OCI-LY1 (cell line): Measurements from ENCODE around the gene CYB5R3.

Experiments
- H2AFZ ChIP-seq: fragments of 200-600 bp; sonication (generic), shearing (Covaris generic); 2 replicates; pipeline ENCODE4 v1.6.0; 2014; ENCODE audit warnings: antibody characterized with exemption, mild to moderate bottlenecking, low read length
- H3F3A ChIP-seq: fragments of 200-600 bp; sonication (generic), shearing (Covaris generic); 2 replicates; pipeline ENCODE4 v1.6.0; 2014; ENCODE audit warnings: mild to moderate bottlenecking, antibody characterized with exemption, low read length, moderate library complexity; ENCODE audit not compliant: insufficient read depth
- H3K27ac ChIP-seq: fragments of 200-600 bp; sonication (generic); 2 replicates; pipeline ENCODE4 v1.5.1; 2014; ENCODE audit warnings: low read length, mixed run types, mild to moderate bottlenecking, low read depth; ENCODE audit not compliant: poor library complexity, severe bottlenecking
- H3K27me3 ChIP-seq: fragments of 200-600 bp; sonication (generic); 2 replicates; pipeline ENCODE4 v1.6.0; 2014; ENCODE audit warnings: antibody characterized with exemption, mild to moderate bottlenecking, low read length, moderate library complexity; ENCODE audit not compliant: insufficient read depth
- H3K36me3 ChIP-seq: fragments of 200-600 bp; sonication (generic); 2 replicates; pipeline ENCODE4 v1.6.1; 2014; ENCODE audit warnings: mild to moderate bottlenecking, antibody characterized with exemption, low read length, moderate library complexity, mixed read lengths; ENCODE audit not compliant: insufficient read depth
- H3K4me1 ChIP-seq: fragments of 200-600 bp; sonication (generic); 2 replicates; pipeline ENCODE4 v1.5.1; 2014; ENCODE audit warnings: mild to moderate bottlenecking, low read length, moderate library complexity; ENCODE audit not compliant: insufficient read depth, severe bottlenecking
- H3K4me2 ChIP-seq: fragments of 200-600 bp; sonication (generic), shearing (Covaris generic); 2 replicates; pipeline ENCODE4 v1.6.1; 2014; ENCODE audit warnings: low read length
- H3K4me3 ChIP-seq: fragments of 200-600 bp; sonication (generic); 2 replicates; pipeline ENCODE4 v1.5.1; 2014; ENCODE audit warnings: low read length, low read depth, mild to moderate bottlenecking, mixed read lengths; ENCODE audit not compliant: poor library complexity, severe bottlenecking
- H3K79me2 ChIP-seq: fragments of 200-600 bp; shearing (Covaris generic); 2 replicates; pipeline ENCODE4 v1.6.1; 2016; ENCODE audit warnings: mixed run types, low read length, mixed read lengths; ENCODE audit not compliant: insufficient read depth
- H3K9ac ChIP-seq: fragments of 200-600 bp; sonication (generic), shearing (Covaris generic); 2 replicates; pipeline ENCODE4 v1.6.1; 2014; ENCODE audit warnings: mild to moderate bottlenecking, low read length, mixed read lengths
- H3K9me2 ChIP-seq: fragments of 200-600 bp; sonication (generic), shearing (Covaris generic); 2 replicates; pipeline ENCODE4 v1.6.1; 2014; ENCODE audit warnings: low read depth, mild to moderate bottlenecking, low read length, mixed read lengths
- H3K9me3 ChIP-seq: fragments of 200-600 bp; shearing (Covaris generic); 2 replicates; pipeline ENCODE4 v1.6.1; 2014; ENCODE audit warnings: low read length, mixed read lengths
- H4K20me1 ChIP-seq: fragments of 200-600 bp; sonication (generic), shearing (Covaris generic); 2 replicates; pipeline ENCODE4 v1.6.0; 2016; ENCODE audit warnings: mild to moderate bottlenecking, low read length; ENCODE audit not compliant: insufficient read depth
- CTCF ChIP-seq: fragments of 200-600 bp; sonication (generic), shearing (Covaris generic); IDR thresholded peaks from 2 replicates; pipeline ENCODE4 v1.5.1; 2017; ENCODE audit warnings: mild to moderate bottlenecking, antibody characterized with exemption, low read length, moderate library complexity, mixed read lengths
- EZH2 ChIP-seq: fragments of 200-600 bp; sonication (generic), shearing (Covaris generic); IDR thresholded peaks from 2 replicates; pipeline ENCODE4 v1.8.0; 2017; ENCODE audit warnings: borderline replicate concordance, mixed run types, mild to moderate bottlenecking, antibody characterized with exemption, low read length, moderate library complexity, mixed read lengths

Gene CYB5R3

GRCh38 chr22:42644422-42645340 lies 4.5 kb downstream of the CYB5R3 start:
- Histone ChIP-seq H3K9me2 (no peaks in the 10 kb centered on the region), H3K4me1 (peaks cover 63% of the 10 kb centered on the region), H2AFZ (no peak overlapping the region), H3F3A (no peaks in the 10 kb centered on the region), H3K79me2 (no peaks in the 10 kb centered on the region), H3K4me3 (peak overlapping the region; percentile 100), H3K9ac (peak overlapping the region; percentile 30; the same call in 1 of the 2 replicates), H3K4me2 (peak overlapping the region; percentile 90), H3K27ac (peak overlapping the region; percentile 68), H3K36me3 (no peaks in the 10 kb centered on the region), H3K27me3 (no peaks in the 10 kb centered on the region), H3K9me3 (no peaks in the 10 kb centered on the region), H4K20me1 (no peaks in the 10 kb centered on the region)
- TF ChIP-seq CTCF (no peak), EZH2 (no peak)

DNA sequence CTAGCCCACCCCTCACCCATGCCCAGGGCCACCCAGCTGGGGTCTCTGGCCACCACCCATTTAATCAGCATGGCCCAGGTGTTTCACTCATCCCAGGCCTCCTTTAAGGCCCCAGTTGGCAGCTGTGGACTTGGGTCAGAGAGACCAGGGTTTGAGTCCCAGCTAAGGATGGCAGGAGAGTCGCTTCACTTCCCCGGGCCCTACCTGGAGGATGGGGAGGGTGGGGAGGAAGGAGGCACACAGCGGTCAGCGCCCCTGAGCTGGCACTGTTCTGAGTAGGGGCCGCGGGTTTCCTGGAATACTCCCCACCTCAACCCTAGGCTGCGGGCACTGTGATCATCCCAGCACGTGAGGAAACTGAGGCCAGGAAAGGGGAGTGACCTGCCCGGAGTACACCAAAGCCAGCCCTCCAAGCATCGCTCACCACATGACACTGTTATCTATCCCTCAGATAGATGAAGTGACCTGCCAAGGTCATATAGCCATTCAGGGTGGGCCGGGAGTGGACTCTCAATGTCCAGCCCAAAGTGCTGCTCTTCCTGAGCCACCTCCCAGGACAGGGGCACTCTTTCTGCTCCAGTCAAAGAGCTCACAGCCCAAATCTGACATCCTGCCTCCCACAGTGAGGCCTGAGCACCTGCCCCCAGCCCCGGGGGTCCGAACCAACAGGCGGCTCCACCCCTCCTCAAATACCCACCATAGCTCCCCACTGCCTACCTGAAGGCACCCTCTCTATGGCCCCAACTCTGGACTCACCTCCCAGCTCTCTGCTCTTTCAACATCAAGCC lies 5.4 kb downstream of the CYB5R3 start:
- no peaks in the 10 kb centered on the region for H3K79me2 ChIP-seq
- peak overlapping the region; percentile 68 for H3K27ac ChIP-seq
- H3K9ac ChIP-seq: no peak overlapping the region; the same call in 1 of the 2 replicates

More for the DNA sequence above, 5.4 kb downstream of the CYB5R3 start:
- no peak overlapping the region for H3K4me3 ChIP-seq
- no peak overlapping the region for H2AFZ ChIP-seq
- H3K27me3 ChIP-seq: no peaks in the 10 kb centered on the region
- no peaks in the 10 kb centered on the region for H4K20me1 ChIP-seq
- H3K36me3 ChIP-seq: no peaks in the 10 kb centered on the region
- TF ChIP-seq CTCF: no peak
- no peak for TF ChIP-seq EZH2
- no peaks in the 10 kb centered on the region for H3F3A ChIP-seq
- peak overlapping the region; percentile 11; the same call in 1 of the 2 replicates for H3K4me2 ChIP-seq
- H3K9me2 ChIP-seq: no peaks in the 10 kb centered on the region
- peaks cover 60% of the 10 kb centered on the region for H3K4me1 ChIP-seq
- H3K9me3 ChIP-seq: no peaks in the 10 kb centered on the region
